OCI-LY7 (cell line): ENCODE results near the gene TMEM259. TPM values are rescaled to one million over a fixed set of nuclear protein-coding genes. Genes with fewer than 3 reads are reported as not detected.
A peak's percentile ranks its signal among the peaks of the same experiment; 100 is the strongest.

Source experiments
- BruUV-seq: library from RNA; stranded (reverse); fragments of 400-500 nt; replicated peaks from 2 replicates; lab custom pipeline; 2021; lab: Mats Ljungman, UMichigan
- CTCF ChIA-PET: fragments of 300-600 bp; sonication (Branson Sonifier 250); formaldehyde crosslinking; loops from one replicate; lab custom pipeline; 2022; ENCODE audit warnings: antibody characterized with exemption; ENCODE audit not compliant: unreplicated experiment; lab: Charles Lee
- POLR2A ChIA-PET: fragments of 300-600 bp; sonication (Branson Sonifier 250); formaldehyde crosslinking; loops from one replicate; lab custom pipeline; 2022; ENCODE audit warnings: antibody characterized with exemption; lab: Charles Lee
- DNase-seq: peaks from one replicate; pipeline ENCODE4 v3.0.0-alpha.2; 2015; ENCODE audit warnings: low spot score
- H2AFZ ChIP-seq: fragments of 200-600 bp; sonication (generic), shearing (Covaris generic); 2 replicates; pipeline ENCODE4 v1.6.1; 2014; ENCODE audit warnings: mild to moderate bottlenecking, antibody characterized with exemption, low read length, moderate library complexity
- H3K27ac ChIP-seq: fragments of 200-600 bp; sonication (generic); 2 replicates; pipeline ENCODE4 v1.5.1; 2014; ENCODE audit warnings: mixed run types, low read depth, mild to moderate bottlenecking, moderate library complexity, low read length, inconsistent platforms; ENCODE audit not compliant: poor library complexity, severe bottlenecking
- H3K36me3 ChIP-seq: fragments of 200-600 bp; sonication (generic); 2 replicates; pipeline ENCODE4 v1.6.1; 2014; ENCODE audit warnings: mild to moderate bottlenecking, antibody characterized with exemption, low read length, moderate library complexity, mixed read lengths; ENCODE audit not compliant: insufficient read depth
- H3K4me1 ChIP-seq: fragments of 200-600 bp; sonication (generic); 2 replicates; pipeline ENCODE4 v1.5.1; 2014; ENCODE audit warnings: mild to moderate bottlenecking, low read length; ENCODE audit not compliant: insufficient read depth, poor library complexity, severe bottlenecking
- H3K4me2 ChIP-seq: fragments of 200-600 bp; sonication (generic); 2 replicates; pipeline ENCODE4 v1.6.1; 2014; ENCODE audit warnings: mild to moderate bottlenecking, low read length
- H3K4me3 ChIP-seq: fragments of 200-600 bp; sonication (generic); 2 replicates; pipeline ENCODE4 v1.5.1; 2014; ENCODE audit warnings: mild to moderate bottlenecking, low read depth, low read length; ENCODE audit not compliant: poor library complexity, severe bottlenecking
- H3K79me2 ChIP-seq: fragments of 200-600 bp; sonication (generic); 2 replicates; pipeline ENCODE4 v1.6.1; 2016; ENCODE audit warnings: low read depth, mild to moderate bottlenecking, low read length, moderate library complexity, mixed read lengths; ENCODE audit not compliant: insufficient read depth
- H3K9me2 ChIP-seq: fragments of 200-600 bp; sonication (generic); 2 replicates; pipeline ENCODE4 v1.6.1; 2016; ENCODE audit warnings: mild to moderate bottlenecking, low read length, mixed read lengths; ENCODE audit not compliant: insufficient read depth
- H3K9me3 ChIP-seq: fragments of 200-600 bp; sonication (generic); 2 replicates; pipeline ENCODE4 v1.6.1; 2014; ENCODE audit warnings: mild to moderate bottlenecking, mixed run types, low read length, mixed read lengths
- H4K20me1 ChIP-seq: fragments of 200-600 bp; sonication (generic); 2 replicates; pipeline ENCODE4 v1.6.1; 2014; ENCODE audit warnings: mild to moderate bottlenecking, antibody characterized with exemption, low read length, moderate library complexity, mixed read lengths; ENCODE audit not compliant: insufficient read depth
- CTCF ChIP-seq: fragments of 200-600 bp; sonication (generic); conservative IDR thresholded peaks from 2 replicates; pipeline ENCODE4 v1.5.1; 2014; ENCODE audit warnings: mild to moderate bottlenecking, antibody characterized with exemption, low read length, moderate library complexity, mixed read lengths
- EZH2phosphoT487 ChIP-seq: fragments of 200-600 bp; sonication (generic); IDR thresholded peaks from 2 replicates; pipeline ENCODE4 v1.6.1; 2018; ENCODE audit warnings: low read depth, borderline replicate concordance, mild to moderate bottlenecking, mixed run types, antibody characterized with exemption, low read length, moderate library complexity, mixed read lengths
- intact Hi-C: fragments of 100-400 bp; cut with micrococcal nuclease; formaldehyde crosslinking; loops from one replicate; pipeline ENCODE4 v1.10.0; 2022; ENCODE audit not compliant: unreplicated experiment
- total RNA-seq, 2 experiments: library from RNA; depleted of rRNA in 1 of 2; stranded (reverse); fragments of >200 nt in 1 of 2; shearing (Covaris generic) in 1 of 2; gene quantifications; 2 replicates each; pipeline ENCODE4 v1.2.3, GENCODE V29; 2014 to 2022

The TMEM259 gene
- total RNA-seq, 2 experiments from 2014 or later = 169 to 195 TPM

- no peak for DNase-seq
- no peaks in the 10 kb centered on the region for H3K9me2 ChIP-seq
- no peaks in the 10 kb centered on the region for H3K4me1 ChIP-seq
- intact Hi-C loops = no loop called here
- ChIA-PET POLR2A (no interaction called here), CTCF (no interaction called here)
- H3K9me3 ChIP-seq = no peaks in the 10 kb centered on the region
- H3K4me3 ChIP-seq = no peak overlapping the region
- TF ChIP-seq CTCF (no peak), EZH2phosphoT487 (no peak)
- H3K79me2 ChIP-seq = no peaks in the 10 kb centered on the region
- no peak overlapping the region for H3K27ac ChIP-seq
- no peak overlapping the region for H3K4me2 ChIP-seq
- H4K20me1 ChIP-seq = no peaks in the 10 kb centered on the region
- no TSS peak for BruUV-seq
- no peak overlapping the region for H2AFZ ChIP-seq
- H3K36me3 ChIP-seq = peaks cover 51% of the 10 kb centered on the region
These were observed 28.3 kb downstream of the TMEM259 start for GRCh38 chr19:992670-993055.

GRCh38 chr19:991932-992669, 28.8 kb downstream of the TMEM259 start:
- TF ChIP-seq EZH2phosphoT487 (no peak), CTCF (no peak)
- intact Hi-C loops = no loop called here
- H3K27ac ChIP-seq = no peak overlapping the region
- H4K20me1 ChIP-seq = no peaks in the 10 kb centered on the region
- H2AFZ ChIP-seq = no peak overlapping the region
- no peak for DNase-seq
- no peaks in the 10 kb centered on the region for H3K79me2 ChIP-seq
- H3K9me3 ChIP-seq = no peaks in the 10 kb centered on the region
- H3K4me2 ChIP-seq = no peak overlapping the region
- H3K36me3 ChIP-seq = peaks cover 55% of the 10 kb centered on the region
- no TSS peak for BruUV-seq
- H3K4me1 ChIP-seq = no peaks in the 10 kb centered on the region
- ChIA-PET POLR2A (no interaction called here), CTCF (no interaction called here)
- H3K9me2 ChIP-seq = no peaks in the 10 kb centered on the region
- H3K4me3 ChIP-seq = no peak overlapping the region

GRCh38 chr19:991174-991931, 29.6 kb downstream of the TMEM259 start:
- DNase-seq = peak; percentile 53
- Histone ChIP-seq H3K9me2 (no peaks in the 10 kb centered on the region), H4K20me1 (no peaks in the 10 kb centered on the region), H3K4me2 (no peak overlapping the region), H3K79me2 (no peaks in the 10 kb centered on the region), H3K4me3 (no peak overlapping the region), H2AFZ (no peak overlapping the region), H3K27ac (no peak overlapping the region), H3K4me1 (no peaks in the 10 kb centered on the region), H3K9me3 (no peaks in the 10 kb centered on the region), H3K36me3 (peaks cover 63% of the 10 kb centered on the region)
- TF ChIP-seq CTCF (no peak), EZH2phosphoT487 (no peak)
- intact Hi-C loops = no loop called here
- ChIA-PET CTCF (no interaction called here), POLR2A (no interaction called here)
- no TSS peak for BruUV-seq
